Measurements from ENCODE around the gene F7.

DNA sequence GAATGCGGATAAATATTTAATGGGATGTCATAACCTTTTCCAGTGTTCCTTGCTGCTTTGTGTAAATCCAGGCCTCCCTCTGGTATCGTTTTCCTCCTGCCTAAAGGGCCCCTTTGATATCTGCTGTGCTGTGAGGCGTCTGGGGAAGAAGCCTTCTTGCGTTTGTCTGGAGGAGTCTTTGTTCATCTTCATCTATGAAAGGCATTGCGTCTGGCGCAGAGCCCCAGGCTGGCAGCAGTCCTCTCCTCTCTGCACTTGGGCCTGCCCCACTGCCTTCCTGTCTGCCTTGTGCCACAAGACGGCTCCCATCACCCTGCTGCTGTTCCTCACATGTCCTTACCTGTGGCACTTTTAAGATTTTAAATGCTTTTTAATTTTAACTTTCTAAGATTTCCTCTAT, 62.6 kb downstream of the F7 start:
- TF ChIP-seq EZH2phosphoT487 (IDR thresholded peaks at IDR 0.05; ENCODE audit: insufficient read depth, low read depth) (no peak), EZH2 (IDR thresholded peaks at IDR 0.05; ENCODE audit: insufficient read depth, poor library complexity, severe bottlenecking) (no peak)
